ENCODE results near the gene ZNF609. TPM values are rescaled to one million over a fixed set of nuclear protein-coding genes. Genes with fewer than 3 reads are reported as not detected.

The ZNF609 gene
- polyA plus RNA-seq, 1 donor: 24.4 TPM

- peak overlapping the region; percentile 21 for H3K27ac ChIP-seq (ENCODE audit: low read length)
- DNase-seq: no peak
- no peaks in the 10 kb centered on the region for H3K9me3 ChIP-seq (ENCODE audit: control insufficient read depth, low read depth, low read length)
- 100% methylated on average over 1 of the region's 3 CpGs for WGBS (ENCODE audit: insufficient coverage, low lambda C conversion rate)
- H3K4me1 ChIP-seq (ENCODE audit: control insufficient read depth, insufficient read depth, low read length): peaks cover 21% of the 10 kb centered on the region
- H3K4me3 ChIP-seq (ENCODE audit: low read length): no peak overlapping the region
- H3K36me3 ChIP-seq (ENCODE audit: control insufficient read depth, insufficient read depth, low read length): peaks cover 32% of the 10 kb centered on the region
- H3K27me3 ChIP-seq (ENCODE audit: control insufficient read depth, insufficient read depth, low read length): no peaks in the 10 kb centered on the region
Observed at GRCh38 chr15:64502551-64502950, 42.2 kb downstream of the ZNF609 start.

- Histone ChIP-seq H3K27me3 (ENCODE audit: control insufficient read depth, insufficient read depth, low read length) (no peaks in the 10 kb centered on the region), H3K4me1 (ENCODE audit: control insufficient read depth, insufficient read depth, low read length) (peaks cover 28% of the 10 kb centered on the region), H3K4me3 (ENCODE audit: low read length) (no peak overlapping the region), H3K36me3 (ENCODE audit: control insufficient read depth, insufficient read depth, low read length) (peaks cover 32% of the 10 kb centered on the region), H3K27ac (ENCODE audit: low read length) (peak overlapping the region; percentile 21), H3K9me3 (ENCODE audit: control insufficient read depth, low read depth, low read length) (no peaks in the 10 kb centered on the region)
- peak; percentile 17 to 33 for DNase-seq
- WGBS (ENCODE audit: insufficient coverage, low lambda C conversion rate): no CpG with 5 or more reads among the region's 4 CpGs
Observed at GRCh38 chr15:64503197-64503596, 42.8 kb downstream of the ZNF609 start.

GRCh38 chr15:64503640-64504039, 43.3 kb downstream of the ZNF609 start:
- Histone ChIP-seq H3K27ac (ENCODE audit: low read length) (peak overlapping the region; percentile 21), H3K4me1 (ENCODE audit: control insufficient read depth, insufficient read depth, low read length) (peaks cover 32% of the 10 kb centered on the region)
- WGBS (ENCODE audit: insufficient coverage, low lambda C conversion rate): 14% methylated on average over 1 of the region's 1 CpG

GRCh38 chr15:64507293-64507802, 47.0 kb downstream of the ZNF609 start:
- no peaks in the 10 kb centered on the region for H3K9me3 ChIP-seq (ENCODE audit: control insufficient read depth, low read depth, low read length)
- no peak overlapping the region for H3K4me3 ChIP-seq (ENCODE audit: low read length)
- peak; percentile 80 to 89 for DNase-seq
- H3K4me1 ChIP-seq (ENCODE audit: control insufficient read depth, insufficient read depth, low read length): peaks cover 34% of the 10 kb centered on the region
- H3K36me3 ChIP-seq (ENCODE audit: control insufficient read depth, insufficient read depth, low read length): peaks cover 7% of the 10 kb centered on the region
- H3K27ac ChIP-seq (ENCODE audit: low read length): peak overlapping the region; percentile 80
- H3K27me3 ChIP-seq (ENCODE audit: control insufficient read depth, insufficient read depth, low read length): no peaks in the 10 kb centered on the region
- no CpG with 5 or more reads among the region's 3 CpGs for WGBS (ENCODE audit: insufficient coverage, low lambda C conversion rate)

More at GRCh38 chr15:64503640-64504039, 43.3 kb downstream of the ZNF609 start:
- H3K27me3 ChIP-seq (ENCODE audit: control insufficient read depth, insufficient read depth, low read length): no peaks in the 10 kb centered on the region
- DNase-seq: peak in 1 of 2 donors; percentile 42
- H3K9me3 ChIP-seq (ENCODE audit: control insufficient read depth, low read depth, low read length): no peaks in the 10 kb centered on the region
- H3K36me3 ChIP-seq (ENCODE audit: control insufficient read depth, insufficient read depth, low read length): peaks cover 32% of the 10 kb centered on the region
- H3K4me3 ChIP-seq (ENCODE audit: low read length): no peak overlapping the region

GRCh38 chr15:64507845-64508244, 47.5 kb downstream of the ZNF609 start:
- WGBS (ENCODE audit: insufficient coverage, low lambda C conversion rate): 33% methylated on average over 1 of the region's 2 CpGs
- no peaks in the 10 kb centered on the region for H3K9me3 ChIP-seq (ENCODE audit: control insufficient read depth, low read depth, low read length)
- H3K27ac ChIP-seq (ENCODE audit: low read length): peak overlapping the region; percentile 80
- no peaks in the 10 kb centered on the region for H3K27me3 ChIP-seq (ENCODE audit: control insufficient read depth, insufficient read depth, low read length)
- DNase-seq: no peak
- H3K4me1 ChIP-seq (ENCODE audit: control insufficient read depth, insufficient read depth, low read length): peaks cover 30% of the 10 kb centered on the region
- H3K36me3 ChIP-seq (ENCODE audit: control insufficient read depth, insufficient read depth, low read length): peaks cover 7% of the 10 kb centered on the region
- no peak overlapping the region for H3K4me3 ChIP-seq (ENCODE audit: low read length)

DNA sequence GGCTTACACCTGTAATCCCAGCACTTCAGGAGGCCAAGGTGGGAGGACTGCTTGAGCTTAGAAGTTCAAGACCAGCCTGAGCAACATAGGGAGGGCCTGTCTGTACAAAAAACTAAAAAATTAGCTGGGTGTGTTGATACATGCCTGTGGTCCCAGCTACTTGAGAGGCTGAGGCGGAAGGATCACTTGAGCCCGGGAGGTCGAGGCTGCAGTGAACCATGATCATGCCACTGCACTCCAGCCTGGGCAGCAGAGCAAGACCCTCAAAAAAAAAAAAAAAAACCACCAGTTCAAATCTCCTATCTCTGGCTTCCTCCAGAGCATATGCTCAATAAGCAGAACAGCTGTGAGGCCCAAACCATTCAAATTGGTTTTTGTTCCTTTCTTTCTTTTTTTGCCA, 53.4 kb downstream of the ZNF609 start:
- no peaks in the 10 kb centered on the region for H3K9me3 ChIP-seq (ENCODE audit: control insufficient read depth, low read depth, low read length)

GRCh38 chr15:64515196-64515595, 54.8 kb downstream of the ZNF609 start:
- WGBS (ENCODE audit: insufficient coverage, low lambda C conversion rate): no CpG with 5 or more reads among the region's 2 CpGs
- Histone ChIP-seq H3K36me3 (ENCODE audit: control insufficient read depth, insufficient read depth, low read length) (peaks cover 2% of the 10 kb centered on the region), H3K27me3 (ENCODE audit: control insufficient read depth, insufficient read depth, low read length) (no peaks in the 10 kb centered on the region), H3K9me3 (ENCODE audit: control insufficient read depth, low read depth, low read length) (no peaks in the 10 kb centered on the region), H3K27ac (ENCODE audit: low read length) (no peak overlapping the region), H3K4me1 (ENCODE audit: control insufficient read depth, insufficient read depth, low read length) (peaks cover 2% of the 10 kb centered on the region), H3K4me3 (ENCODE audit: low read length) (no peak overlapping the region)
- DNase-seq: no peak

More for the DNA sequence above, 53.4 kb downstream of the ZNF609 start:
- H3K36me3 ChIP-seq (ENCODE audit: control insufficient read depth, insufficient read depth, low read length): peaks cover 4% of the 10 kb centered on the region
- H3K4me1 ChIP-seq (ENCODE audit: control insufficient read depth, insufficient read depth, low read length): no peaks in the 10 kb centered on the region
- WGBS (ENCODE audit: insufficient coverage, low lambda C conversion rate): no CpG with 5 or more reads among the region's 3 CpGs
- no peaks in the 10 kb centered on the region for H3K27me3 ChIP-seq (ENCODE audit: control insufficient read depth, insufficient read depth, low read length)
- H3K27ac ChIP-seq (ENCODE audit: low read length): no peak overlapping the region
- no peak for DNase-seq
- H3K4me3 ChIP-seq (ENCODE audit: low read length): no peak overlapping the region

GRCh38 chr15:64515825-64516224, 55.4 kb downstream of the ZNF609 start:
- Histone ChIP-seq H3K27me3 (ENCODE audit: control insufficient read depth, insufficient read depth, low read length) (no peaks in the 10 kb centered on the region), H3K27ac (ENCODE audit: low read length) (no peak overlapping the region), H3K4me1 (ENCODE audit: control insufficient read depth, insufficient read depth, low read length) (peaks cover 8% of the 10 kb centered on the region), H3K9me3 (ENCODE audit: control insufficient read depth, low read depth, low read length) (no peaks in the 10 kb centered on the region), H3K4me3 (ENCODE audit: low read length) (no peak overlapping the region), H3K36me3 (ENCODE audit: control insufficient read depth, insufficient read depth, low read length) (no peaks in the 10 kb centered on the region)
- no peak for DNase-seq
- WGBS (ENCODE audit: insufficient coverage, low lambda C conversion rate): no CpG with 5 or more reads among the region's 9 CpGs

DNA sequence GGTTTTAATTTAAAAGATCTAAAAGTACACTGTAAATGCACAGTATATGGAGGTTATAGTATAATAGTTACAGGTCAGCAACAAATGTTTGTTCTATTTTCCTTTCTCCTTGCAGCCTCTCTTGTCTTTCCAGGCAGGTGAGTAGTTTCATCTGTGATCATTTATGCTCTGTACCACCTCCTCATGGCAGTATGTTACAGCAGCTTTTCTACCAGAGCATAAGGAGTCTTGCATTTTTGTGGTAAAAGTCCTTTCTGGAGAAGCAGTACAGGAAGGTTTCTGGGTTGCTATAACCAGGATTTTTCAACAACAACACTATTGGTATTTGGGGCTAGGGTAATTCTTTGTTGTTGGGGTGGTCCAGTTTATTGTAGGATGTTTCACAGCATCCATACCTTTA, 59.5 kb downstream of the ZNF609 start:
- DNase-seq: no peak
- Histone ChIP-seq H3K9me3 (ENCODE audit: control insufficient read depth, low read depth, low read length) (no peaks in the 10 kb centered on the region), H3K4me3 (ENCODE audit: low read length) (no peak overlapping the region), H3K27me3 (ENCODE audit: control insufficient read depth, insufficient read depth, low read length) (no peaks in the 10 kb centered on the region), H3K4me1 (ENCODE audit: control insufficient read depth, insufficient read depth, low read length) (peaks cover 17% of the 10 kb centered on the region), H3K27ac (ENCODE audit: low read length) (no peak overlapping the region), H3K36me3 (ENCODE audit: control insufficient read depth, insufficient read depth, low read length) (no peaks in the 10 kb centered on the region)

DNA sequence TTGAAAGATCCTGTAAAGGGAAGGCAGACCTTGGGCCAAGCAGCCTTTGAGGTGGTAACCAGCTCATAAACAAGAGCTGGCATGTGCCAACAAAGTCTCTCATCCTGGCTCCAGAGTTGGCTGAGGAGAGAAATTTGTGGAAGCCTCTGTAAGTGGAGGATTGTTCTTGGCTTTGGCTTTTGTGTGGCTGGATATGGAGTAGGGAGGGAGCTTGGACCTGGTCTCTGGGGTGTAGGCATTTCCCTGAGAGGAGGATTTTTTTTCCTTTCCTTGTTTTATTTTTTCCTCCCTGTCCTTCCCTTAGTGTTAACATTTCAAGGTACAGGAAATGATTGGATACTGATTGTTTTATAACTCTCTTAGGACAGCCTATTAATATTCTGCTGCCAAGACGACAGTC, 60.8 kb downstream of the ZNF609 start:
- Histone ChIP-seq H3K4me3 (ENCODE audit: low read length) (no peak overlapping the region), H3K9me3 (ENCODE audit: control insufficient read depth, low read depth, low read length) (no peaks in the 10 kb centered on the region), H3K27ac (ENCODE audit: low read length) (peak overlapping the region; percentile 52), H3K4me1 (ENCODE audit: control insufficient read depth, insufficient read depth, low read length) (peaks cover 17% of the 10 kb centered on the region), H3K27me3 (ENCODE audit: control insufficient read depth, insufficient read depth, low read length) (no peaks in the 10 kb centered on the region), H3K36me3 (ENCODE audit: control insufficient read depth, insufficient read depth, low read length) (no peaks in the 10 kb centered on the region)
- DNase-seq: peak in 1 of 2 donors; percentile 43
- no CpG with 5 or more reads among the region's 1 CpG for WGBS (ENCODE audit: insufficient coverage, low lambda C conversion rate)

DNA sequence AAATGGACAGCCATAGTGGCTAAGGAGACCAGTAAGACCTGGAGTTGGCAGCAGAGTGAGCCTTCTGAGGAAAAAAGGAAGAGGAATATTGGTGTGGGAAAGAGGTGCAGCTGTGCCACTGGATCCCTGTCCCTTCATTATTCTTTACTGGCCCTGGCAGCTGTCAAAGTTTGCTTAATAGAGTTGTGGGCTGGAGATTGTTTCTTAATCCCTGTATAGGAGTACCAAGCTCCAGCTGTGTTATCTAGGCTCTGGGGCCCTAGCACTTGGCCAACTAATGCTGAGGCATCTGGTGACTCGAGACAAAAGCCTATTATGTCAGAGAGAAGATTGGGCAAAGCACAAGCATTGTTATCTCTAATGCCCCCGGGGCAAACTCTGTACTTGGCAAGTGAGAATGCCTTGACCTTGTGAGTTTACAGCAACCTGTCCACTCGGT, 61.4 kb downstream of the ZNF609 start:
- no peaks in the 10 kb centered on the region for H3K9me3 ChIP-seq (ENCODE audit: control insufficient read depth, low read depth, low read length)
- H3K27me3 ChIP-seq (ENCODE audit: control insufficient read depth, insufficient read depth, low read length): no peaks in the 10 kb centered on the region
- peaks cover 17% of the 10 kb centered on the region for H3K4me1 ChIP-seq (ENCODE audit: control insufficient read depth, insufficient read depth, low read length)

More for the DNA sequence above, 61.4 kb downstream of the ZNF609 start:
- Histone ChIP-seq H3K27ac (ENCODE audit: low read length) (peak overlapping the region; percentile 52), H3K36me3 (ENCODE audit: control insufficient read depth, insufficient read depth, low read length) (no peaks in the 10 kb centered on the region), H3K4me3 (ENCODE audit: low read length) (no peak overlapping the region)
- DNase-seq: peak; percentile 60 to 84
- no CpG with 5 or more reads among the region's 3 CpGs for WGBS (ENCODE audit: insufficient coverage, low lambda C conversion rate)

Data from large intestine (tissue), 3 donors.